ENCODE results near the gene USP17L24. TPM values are rescaled to one million over a fixed set of nuclear protein-coding genes. Genes with fewer than 3 reads are reported as not detected.
"Not testable (repeated sequence)": the region's sequence is repeated elsewhere in the genome, so short reads cannot be mapped to it uniquely, and the experiment has no call there.

Gene USP17L24, protein sequence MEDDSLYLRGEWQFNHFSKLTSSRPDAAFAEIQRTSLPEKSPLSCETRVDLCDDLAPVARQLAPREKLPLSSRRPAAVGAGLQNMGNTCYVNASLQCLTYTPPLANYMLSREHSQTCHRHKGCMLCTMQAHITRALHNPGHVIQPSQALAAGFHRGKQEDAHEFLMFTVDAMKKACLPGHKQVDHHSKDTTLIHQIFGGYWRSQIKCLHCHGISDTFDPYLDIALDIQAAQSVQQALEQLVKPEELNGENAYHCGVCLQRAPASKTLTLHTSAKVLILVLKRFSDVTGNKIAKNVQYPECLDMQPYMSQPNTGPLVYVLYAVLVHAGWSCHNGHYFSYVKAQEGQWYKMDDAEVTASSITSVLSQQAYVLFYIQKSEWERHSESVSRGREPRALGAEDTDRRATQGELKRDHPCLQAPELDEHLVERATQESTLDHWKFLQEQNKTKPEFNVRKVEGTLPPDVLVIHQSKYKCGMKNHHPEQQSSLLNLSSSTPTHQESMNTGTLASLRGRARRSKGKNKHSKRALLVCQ
- total RNA-seq = not detected

- H3K27me3 Mint-ChIP-seq (ENCODE audit: low read depth); H3K4me3 Mint-ChIP-seq; CTCF ChIA-PET; H3K36me3 Mint-ChIP-seq (ENCODE audit: low read depth); H3K9me3 Mint-ChIP-seq (ENCODE audit: insufficient read depth); POLR2A ChIA-PET; H3K27ac Mint-ChIP-seq; ATAC-seq; DNase-seq; H3K4me1 Mint-ChIP-seq (ENCODE audit: low read depth): not testable (repeated sequence)
Observed at GRCh38 chr4:9324865-9325264, at the start of gene USP17L24. USP17L24 (plus strand) TSS chr4:9325165; CDS start chr4:9325165, 0 bp downstream.

- ATAC-seq; DNase-seq; POLR2A ChIA-PET; CTCF ChIA-PET; H3K36me3 Mint-ChIP-seq (ENCODE audit: low read depth); H3K4me3 Mint-ChIP-seq; H3K27me3 Mint-ChIP-seq (ENCODE audit: low read depth); H3K9me3 Mint-ChIP-seq (ENCODE audit: insufficient read depth); H3K27ac Mint-ChIP-seq; H3K4me1 Mint-ChIP-seq (ENCODE audit: low read depth): not testable (repeated sequence)
Observed at GRCh38 chr4:9324191-9324590, 774 bp upstream of the USP17L24 start.

GRCh38 chr4:9329611-9330010 lies 4.6 kb downstream of the USP17L24 start, which contains the start of gene USP17L25:
USP17L25 (plus strand) TSS chr4:9329911; CDS start chr4:9329911, 0 bp downstream.
- ATAC-seq; H3K9me3 Mint-ChIP-seq (ENCODE audit: insufficient read depth); CTCF ChIA-PET; POLR2A ChIA-PET; H3K36me3 Mint-ChIP-seq (ENCODE audit: low read depth); DNase-seq; H3K4me1 Mint-ChIP-seq (ENCODE audit: low read depth); H3K27ac Mint-ChIP-seq; H3K27me3 Mint-ChIP-seq (ENCODE audit: low read depth); H3K4me3 Mint-ChIP-seq: not testable (repeated sequence)

DNA sequence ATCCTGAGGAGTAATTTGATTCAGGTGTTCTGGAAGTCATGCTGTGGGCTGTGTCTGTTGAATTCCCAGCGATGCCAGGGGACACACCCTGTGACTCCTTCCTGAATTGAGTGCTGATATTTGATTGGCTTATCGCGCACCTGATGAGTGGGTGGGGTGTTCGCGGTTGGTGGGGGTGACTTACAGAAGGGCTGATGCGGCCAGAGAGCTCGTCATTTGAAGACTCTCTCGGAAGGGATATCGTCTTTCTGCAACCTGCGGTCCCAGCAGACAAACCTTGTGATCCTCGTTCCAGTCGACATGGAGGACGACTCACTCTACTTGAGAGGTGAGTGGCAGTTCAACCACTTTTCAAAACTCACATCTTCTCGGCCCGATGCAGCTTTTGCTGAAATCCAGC lies 9.4 kb downstream of the USP17L24 start, which contains the start of gene USP17L26:
TSS of gene USP17L26 (plus strand) at position 301 of the 400 bp plus-strand sequence. CDS start at position 301, 0 bp downstream.
- H3K9me3 Mint-ChIP-seq (ENCODE audit: insufficient read depth); H3K4me3 Mint-ChIP-seq; DNase-seq; H3K4me1 Mint-ChIP-seq (ENCODE audit: low read depth); H3K27me3 Mint-ChIP-seq (ENCODE audit: low read depth); POLR2A ChIA-PET; H3K27ac Mint-ChIP-seq; ATAC-seq; H3K36me3 Mint-ChIP-seq (ENCODE audit: low read depth); CTCF ChIA-PET: not testable (repeated sequence)

- H3K27me3 Mint-ChIP-seq (ENCODE audit: low read depth); DNase-seq; ATAC-seq; H3K27ac Mint-ChIP-seq; H3K36me3 Mint-ChIP-seq (ENCODE audit: low read depth); H3K9me3 Mint-ChIP-seq (ENCODE audit: insufficient read depth); CTCF ChIA-PET; H3K4me3 Mint-ChIP-seq; POLR2A ChIA-PET; H3K4me1 Mint-ChIP-seq (ENCODE audit: low read depth): not testable (repeated sequence)
Observed at GRCh38 chr4:9339103-9339502, 14.1 kb downstream of the USP17L24 start, which contains the start of gene USP17L5. USP17L5 (plus strand) TSS chr4:9339403; CDS start chr4:9339403, 0 bp downstream.

DNA sequence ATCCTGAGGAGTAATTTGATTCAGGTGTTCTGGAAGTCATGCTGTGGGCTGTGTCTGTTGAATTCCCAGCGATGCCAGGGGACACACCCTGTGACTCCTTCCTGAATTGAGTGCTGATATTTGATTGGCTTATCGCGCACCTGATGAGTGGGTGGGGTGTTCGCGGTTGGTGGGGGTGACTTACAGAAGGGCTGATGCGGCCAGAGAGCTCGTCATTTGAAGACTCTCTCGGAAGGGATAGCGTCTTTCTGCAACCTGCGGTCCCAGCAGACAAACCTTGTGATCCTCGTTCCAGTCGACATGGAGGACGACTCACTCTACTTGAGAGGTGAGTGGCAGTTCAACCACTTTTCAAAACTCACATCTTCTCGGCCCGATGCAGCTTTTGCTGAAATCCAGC lies 18.9 kb downstream of the USP17L24 start, which contains the start of gene USP17L27:
TSS of gene USP17L27 (plus strand) at position 301 of the 400 bp plus-strand sequence. CDS start at position 301, 0 bp downstream.
- H3K36me3 Mint-ChIP-seq (ENCODE audit: low read depth); H3K9me3 Mint-ChIP-seq (ENCODE audit: insufficient read depth); CTCF ChIA-PET; ATAC-seq; H3K4me1 Mint-ChIP-seq (ENCODE audit: low read depth); POLR2A ChIA-PET; H3K27ac Mint-ChIP-seq; H3K27me3 Mint-ChIP-seq (ENCODE audit: low read depth); H3K4me3 Mint-ChIP-seq; DNase-seq: not testable (repeated sequence)

DNA sequence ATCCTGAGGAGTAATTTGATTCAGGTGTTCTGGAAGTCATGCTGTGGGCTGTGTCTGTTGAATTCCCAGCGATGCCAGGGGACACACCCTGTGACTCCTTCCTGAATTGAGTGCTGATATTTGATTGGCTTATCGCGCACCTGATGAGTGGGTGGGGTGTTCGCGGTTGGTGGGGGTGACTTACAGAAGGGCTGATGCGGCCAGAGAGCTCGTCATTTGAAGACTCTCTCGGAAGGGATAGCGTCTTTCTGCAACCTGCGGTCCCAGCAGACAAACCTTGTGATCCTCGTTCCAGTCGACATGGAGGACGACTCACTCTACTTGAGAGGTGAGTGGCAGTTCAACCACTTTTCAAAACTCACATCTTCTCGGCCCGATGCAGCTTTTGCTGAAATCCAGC lies 23.6 kb downstream of the USP17L24 start, which contains the start of gene USP17L28:
TSS of gene USP17L28 (plus strand) at position 301 of the 400 bp plus-strand sequence. CDS start at position 301, 0 bp downstream.
- H3K27ac Mint-ChIP-seq; DNase-seq; POLR2A ChIA-PET; CTCF ChIA-PET; H3K9me3 Mint-ChIP-seq (ENCODE audit: insufficient read depth); ATAC-seq; H3K36me3 Mint-ChIP-seq (ENCODE audit: low read depth); H3K4me1 Mint-ChIP-seq (ENCODE audit: low read depth); H3K4me3 Mint-ChIP-seq; H3K27me3 Mint-ChIP-seq (ENCODE audit: low read depth): not testable (repeated sequence)

GRCh38 chr4:9350866-9351265 lies 25.9 kb downstream of the USP17L24 start:
- H3K4me1 Mint-ChIP-seq (ENCODE audit: low read depth); POLR2A ChIA-PET; H3K27ac Mint-ChIP-seq; H3K36me3 Mint-ChIP-seq (ENCODE audit: low read depth); H3K27me3 Mint-ChIP-seq (ENCODE audit: low read depth); ATAC-seq; CTCF ChIA-PET; H3K4me3 Mint-ChIP-seq; DNase-seq; H3K9me3 Mint-ChIP-seq (ENCODE audit: insufficient read depth): not testable (repeated sequence)

DNA sequence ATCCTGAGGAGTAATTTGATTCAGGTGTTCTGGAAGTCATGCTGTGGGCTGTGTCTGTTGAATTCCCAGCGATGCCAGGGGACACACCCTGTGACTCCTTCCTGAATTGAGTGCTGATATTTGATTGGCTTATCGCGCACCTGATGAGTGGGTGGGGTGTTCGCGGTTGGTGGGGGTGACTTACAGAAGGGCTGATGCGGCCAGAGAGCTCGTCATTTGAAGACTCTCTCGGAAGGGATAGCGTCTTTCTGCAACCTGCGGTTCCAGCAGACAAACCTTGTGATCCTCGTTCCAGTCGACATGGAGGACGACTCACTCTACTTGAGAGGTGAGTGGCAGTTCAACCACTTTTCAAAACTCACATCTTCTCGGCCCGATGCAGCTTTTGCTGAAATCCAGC lies 28.4 kb downstream of the USP17L24 start, which contains the start of gene USP17L29:
TSS of gene USP17L29 (plus strand) at position 301 of the 400 bp plus-strand sequence. CDS start at position 301, 0 bp downstream.
- ATAC-seq; H3K27ac Mint-ChIP-seq; POLR2A ChIA-PET; H3K9me3 Mint-ChIP-seq (ENCODE audit: insufficient read depth); DNase-seq; H3K4me3 Mint-ChIP-seq; CTCF ChIA-PET; H3K27me3 Mint-ChIP-seq (ENCODE audit: low read depth); H3K4me1 Mint-ChIP-seq (ENCODE audit: low read depth); H3K36me3 Mint-ChIP-seq (ENCODE audit: low read depth): not testable (repeated sequence)

- H3K9me3 Mint-ChIP-seq (ENCODE audit: insufficient read depth); H3K4me1 Mint-ChIP-seq (ENCODE audit: low read depth); H3K27me3 Mint-ChIP-seq (ENCODE audit: low read depth); CTCF ChIA-PET; H3K36me3 Mint-ChIP-seq (ENCODE audit: low read depth); POLR2A ChIA-PET; ATAC-seq; DNase-seq; H3K27ac Mint-ChIP-seq; H3K4me3 Mint-ChIP-seq: not testable (repeated sequence)
Observed at GRCh38 chr4:9362829-9363228, 37.9 kb downstream of the USP17L24 start, which contains the start of gene USP17L30. USP17L30 (plus strand) TSS chr4:9363129; CDS start chr4:9363129, 0 bp downstream.
